NCI-H187 treated with DMSO at 0.1 percent for 48 hours (cell line): Measurements from ENCODE around the gene GADD45GIP1.
"Not testable (repeated sequence)": the region's sequence is repeated elsewhere in the genome, so short reads cannot be mapped to it uniquely, and the experiment has no call there.

Experiments
- DNase-seq: peaks from one replicate; lab custom pipeline; 2025; lab: John Stamatoyannopoulos, UW

The GADD45GIP1 gene

DNA sequence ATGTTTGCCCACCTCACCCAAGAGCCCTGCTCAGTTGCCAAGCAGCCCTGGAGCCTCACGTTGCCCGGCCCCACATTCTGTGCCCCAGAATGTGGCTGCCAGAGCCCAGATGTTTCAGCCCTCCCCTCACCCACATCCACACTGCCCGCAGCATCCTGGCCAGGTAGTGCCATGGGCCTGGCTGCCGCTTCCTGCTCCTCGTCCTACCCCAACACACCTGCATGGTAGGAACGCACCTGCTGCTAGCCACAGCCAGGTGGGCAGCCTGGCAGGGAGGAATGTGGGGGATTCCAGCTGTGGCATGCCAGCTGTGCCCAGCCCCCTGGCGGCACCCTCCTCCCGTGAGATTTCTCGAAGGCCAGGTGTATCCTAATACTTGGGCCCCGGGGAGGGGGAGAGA, 30.8 kb upstream of the GADD45GIP1 start:
- DNase-seq = no peak

- DNase-seq = no peak
Measured at GRCh38 chr19:12987190-12987589, 30.2 kb upstream of the GADD45GIP1 start.

DNA sequence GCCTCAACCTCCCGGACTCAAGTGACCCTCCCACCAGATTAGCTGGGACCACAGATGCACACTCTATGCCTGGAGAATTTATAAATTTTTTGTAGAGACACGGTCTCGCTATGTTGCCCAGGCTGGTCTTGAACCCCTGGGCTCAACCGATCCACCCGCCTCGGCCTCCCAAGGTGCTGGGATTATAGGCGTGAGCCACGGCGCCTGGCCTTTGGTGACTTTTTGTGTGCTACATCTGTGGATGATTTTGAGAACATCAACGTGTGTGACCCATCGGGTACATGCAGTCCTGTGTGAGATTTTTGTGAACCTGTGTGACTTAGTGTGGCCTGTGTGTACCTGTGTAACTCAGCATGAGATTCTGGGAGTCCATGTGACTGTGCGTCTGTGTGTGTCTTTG, 29.7 kb upstream of the GADD45GIP1 start:
- no peak for DNase-seq

DNA sequence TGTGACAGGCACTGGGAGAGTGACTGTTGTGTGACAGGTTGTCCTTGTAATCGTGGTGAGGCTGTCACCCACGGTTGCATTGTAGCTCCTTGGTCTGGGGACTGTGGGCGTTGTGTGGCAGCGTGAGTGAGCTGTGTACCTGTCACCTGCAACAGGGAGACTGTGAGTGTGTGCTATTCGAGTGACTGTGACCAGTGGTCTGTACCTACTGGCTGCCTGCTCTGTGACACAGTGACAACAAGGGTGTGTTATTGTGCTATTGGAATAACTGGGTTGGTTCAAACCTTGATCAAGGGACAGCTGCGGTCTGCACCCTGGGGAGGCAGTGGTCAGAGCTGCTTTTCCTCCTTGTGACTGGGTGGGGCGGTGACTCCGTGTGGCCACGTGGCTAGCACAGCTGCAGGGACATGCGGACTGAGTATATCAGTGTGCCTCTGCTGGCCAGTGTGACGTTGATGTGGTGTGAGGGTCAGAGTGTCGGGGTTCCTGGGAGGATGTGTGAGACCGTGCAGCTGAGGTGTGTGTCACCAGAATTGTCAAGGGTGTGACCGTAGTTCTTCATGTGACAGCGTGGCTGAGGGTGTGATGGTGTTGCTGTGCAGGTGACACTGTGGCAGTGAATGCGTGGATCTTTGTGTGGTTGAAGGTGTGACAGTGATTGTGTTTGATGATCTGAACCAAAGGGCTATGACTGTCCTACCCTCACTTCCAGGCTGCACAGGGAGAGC, 28.2 kb upstream of the GADD45GIP1 start:
- DNase-seq = no peak

DNA sequence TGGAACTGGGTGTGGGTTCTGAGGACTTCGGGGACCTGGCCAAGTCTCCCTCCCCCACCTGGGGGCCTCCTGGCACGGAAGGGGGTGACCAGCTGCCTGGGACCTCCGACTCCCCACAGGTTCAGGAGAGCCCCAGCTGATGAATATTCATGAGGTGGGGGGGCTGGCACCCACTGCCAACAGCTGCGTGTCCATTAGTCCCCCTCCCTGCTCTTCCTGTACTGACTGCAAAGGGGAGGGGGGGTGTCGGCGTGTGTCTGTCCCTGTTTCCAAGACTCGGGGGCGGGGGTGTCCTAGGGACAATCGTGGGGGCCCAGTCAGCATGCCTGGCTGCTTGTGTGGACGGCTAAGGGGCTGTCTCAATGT, 27.6 kb upstream of the GADD45GIP1 start:
- DNase-seq = no peak

DNA sequence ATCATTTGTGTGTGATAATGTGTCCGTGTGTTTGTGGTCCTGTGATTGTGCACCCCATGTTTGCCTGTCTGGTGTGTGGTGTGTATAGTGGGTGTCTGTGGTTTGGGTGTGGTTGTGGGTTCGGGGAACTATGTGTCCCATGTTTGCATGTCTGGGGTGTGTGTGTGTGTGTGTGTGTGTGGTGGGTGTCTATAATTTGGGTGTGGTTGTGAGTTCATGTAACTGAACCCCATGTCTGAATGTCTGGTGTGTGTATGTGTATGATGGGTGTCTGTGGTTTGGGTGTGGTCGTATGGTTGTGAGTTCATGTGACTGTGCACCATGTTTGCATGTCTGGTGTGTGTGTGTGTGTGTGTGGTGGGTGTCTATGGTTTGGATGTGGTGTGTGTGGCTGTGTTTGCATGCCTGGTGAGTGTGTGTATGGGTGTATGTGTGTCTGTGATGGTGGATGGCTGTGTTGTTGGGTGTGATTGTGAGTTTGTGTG, 27.2 kb upstream of the GADD45GIP1 start:
- DNase-seq = no peak

DNA sequence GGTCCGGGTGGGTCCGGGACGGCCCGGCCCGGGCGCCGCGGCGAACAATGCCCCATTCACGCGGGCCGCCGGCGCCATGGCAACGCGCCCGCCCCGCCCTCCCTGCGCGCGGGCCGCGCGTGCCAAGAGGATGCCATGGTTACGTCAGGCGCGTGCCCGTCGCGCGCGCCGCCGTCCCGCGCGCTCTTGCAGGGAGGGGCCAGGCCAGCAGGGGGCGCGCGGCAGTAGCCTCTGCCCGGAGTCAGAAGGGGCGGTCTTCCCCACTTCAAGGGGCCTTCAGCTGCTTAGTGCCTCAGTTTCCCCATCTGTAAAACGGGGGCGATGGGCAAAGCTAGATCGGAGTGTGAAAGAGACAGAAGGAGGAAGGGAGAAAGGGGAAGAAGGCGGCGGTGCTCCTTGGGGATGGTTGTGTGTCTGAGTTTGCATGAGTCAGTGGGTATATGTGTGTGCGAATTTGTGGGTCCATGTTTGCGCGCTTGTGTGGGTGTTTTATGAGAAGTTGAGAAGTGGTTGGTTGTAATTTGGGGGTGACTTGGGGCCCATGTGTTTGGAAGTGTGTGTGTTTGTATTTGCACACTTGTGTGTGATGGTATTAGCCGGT, 26.6 kb upstream of the GADD45GIP1 start:
- DNase-seq = no peak

DNA sequence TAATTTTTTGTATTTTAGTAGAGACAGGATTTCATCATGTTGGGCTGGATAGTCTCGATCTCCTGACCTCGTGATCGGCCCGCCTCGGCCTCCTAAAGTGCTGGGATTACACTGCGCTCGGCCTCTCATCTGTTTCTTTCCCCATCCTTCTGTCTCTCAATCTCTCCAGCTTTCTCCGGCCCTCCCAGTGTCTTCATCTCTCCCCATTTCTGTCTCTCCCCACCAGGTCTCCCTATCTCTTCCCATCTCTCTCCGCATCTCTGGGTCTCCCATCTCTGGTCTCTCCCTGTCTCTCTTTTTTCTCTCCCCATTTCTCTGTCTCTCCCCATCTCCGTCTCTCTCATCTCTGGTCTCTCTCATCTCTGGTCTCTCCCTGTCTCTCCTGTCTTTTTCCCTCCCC, 26.1 kb upstream of the GADD45GIP1 start:
- no peak for DNase-seq

DNA sequence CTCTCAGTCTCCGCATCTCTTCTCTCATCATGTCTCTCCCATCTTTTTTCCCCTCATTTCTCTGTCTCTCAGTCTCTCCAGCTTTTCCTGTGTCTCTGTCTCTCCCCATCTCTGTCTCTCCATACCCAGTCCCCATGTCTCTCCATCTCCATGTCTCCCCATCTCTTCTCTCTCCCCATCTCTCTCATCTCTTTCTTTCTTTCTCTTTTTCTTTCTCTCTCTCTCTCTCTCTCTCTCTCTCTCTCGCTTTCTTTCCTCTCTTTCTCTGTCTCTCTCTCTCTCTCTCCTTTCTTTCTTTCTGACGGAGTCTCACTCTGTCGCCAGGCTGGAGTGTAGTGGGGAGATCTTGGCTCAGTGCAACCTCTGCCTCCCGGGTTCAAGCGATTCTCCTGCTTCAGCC, 25.6 kb upstream of the GADD45GIP1 start:
- no peak for DNase-seq

DNA sequence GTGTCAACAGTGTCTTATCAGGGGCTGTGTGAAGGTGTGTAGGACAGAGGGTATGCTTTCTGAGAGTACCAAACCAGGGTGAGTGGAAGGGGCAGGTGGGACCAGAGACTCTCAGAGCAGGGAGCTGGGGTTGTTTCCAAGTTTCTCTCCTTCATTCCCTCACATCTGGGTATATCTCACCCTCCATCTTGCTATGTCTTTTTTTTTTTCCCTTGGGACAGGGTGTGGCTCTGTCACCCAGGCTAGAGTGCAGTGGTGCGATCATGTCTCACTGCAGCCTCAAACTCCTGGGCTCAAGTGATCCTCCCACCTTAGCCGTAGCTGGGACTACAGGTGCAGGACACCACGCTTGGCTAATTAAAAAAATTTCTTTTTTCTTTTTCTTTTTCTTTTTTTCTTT, 23.0 kb upstream of the GADD45GIP1 start:
- no peak for DNase-seq

DNA sequence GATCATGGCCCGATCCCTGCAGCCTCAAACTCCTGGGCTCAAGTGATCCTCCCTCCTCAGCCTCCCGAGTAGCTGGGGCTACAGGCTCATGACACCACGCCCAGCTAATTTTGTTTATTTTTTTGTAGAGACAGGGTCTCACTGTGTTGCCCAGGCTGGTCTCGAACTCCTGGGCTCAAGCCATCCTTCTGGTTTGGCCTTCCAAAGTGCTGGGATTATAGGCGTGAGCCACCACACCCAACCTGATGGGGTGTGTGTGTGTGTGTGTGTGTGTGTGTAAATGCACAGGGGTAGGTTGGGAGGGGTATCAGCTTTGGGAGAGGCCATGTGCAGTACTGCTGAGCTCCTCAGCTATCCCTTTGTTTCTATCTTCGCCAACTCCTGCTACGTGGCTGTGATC, 19.1 kb upstream of the GADD45GIP1 start:
- not testable (repeated sequence) for DNase-seq

DNA sequence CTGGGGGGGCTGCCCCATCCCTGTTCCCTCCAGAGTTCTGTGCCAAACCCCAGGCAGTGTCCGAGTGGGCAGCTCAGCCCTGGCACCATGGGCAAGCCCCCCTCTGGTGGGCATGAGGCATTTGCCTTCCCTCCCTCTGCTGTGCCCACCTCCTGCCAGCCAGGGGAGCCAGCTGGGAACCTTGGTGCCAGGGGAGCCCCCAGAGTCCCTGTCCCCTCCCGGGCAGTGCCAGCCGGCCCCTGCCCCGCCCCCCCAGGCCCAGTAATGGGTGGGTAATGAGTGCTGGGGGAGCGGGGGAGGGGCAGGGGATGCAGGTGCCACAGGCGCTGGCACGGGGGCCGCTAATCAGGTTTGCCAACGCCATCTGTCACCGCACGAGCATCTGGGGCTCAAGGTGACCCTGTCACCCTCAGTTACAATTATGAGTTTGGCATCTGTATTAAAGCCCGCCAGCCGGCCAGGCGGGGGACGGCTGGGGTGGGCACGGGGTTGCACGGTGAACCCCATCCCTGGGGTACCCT, 18.3 kb upstream of the GADD45GIP1 start:
- no peak for DNase-seq

- DNase-seq = no peak
Measured at GRCh38 chr19:12974301-12975220, 17.5 kb upstream of the GADD45GIP1 start.

DNA sequence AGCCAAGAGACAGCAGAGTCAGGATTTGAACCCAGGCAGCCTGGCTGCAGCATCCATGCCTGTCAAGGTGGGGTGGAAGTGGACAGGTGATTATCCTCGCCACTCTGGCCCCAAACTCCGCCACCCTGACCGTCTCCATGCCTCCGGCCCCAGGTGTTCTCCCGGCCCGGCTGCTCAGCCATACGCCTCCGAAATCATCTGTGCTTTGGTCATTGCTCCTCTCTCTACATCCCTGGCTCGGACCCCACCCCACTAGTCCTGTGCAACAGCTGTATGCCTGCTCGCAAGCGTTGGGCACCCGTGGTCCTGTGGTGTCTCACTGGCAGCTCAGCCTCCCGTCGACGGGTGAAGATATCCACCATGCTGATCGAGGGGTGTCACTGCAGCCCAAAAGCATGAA, 16.2 kb upstream of the GADD45GIP1 start:
- no peak for DNase-seq

- no peak for DNase-seq
Measured at GRCh38 chr19:12970070-12970820, 13.2 kb upstream of the GADD45GIP1 start.

DNA sequence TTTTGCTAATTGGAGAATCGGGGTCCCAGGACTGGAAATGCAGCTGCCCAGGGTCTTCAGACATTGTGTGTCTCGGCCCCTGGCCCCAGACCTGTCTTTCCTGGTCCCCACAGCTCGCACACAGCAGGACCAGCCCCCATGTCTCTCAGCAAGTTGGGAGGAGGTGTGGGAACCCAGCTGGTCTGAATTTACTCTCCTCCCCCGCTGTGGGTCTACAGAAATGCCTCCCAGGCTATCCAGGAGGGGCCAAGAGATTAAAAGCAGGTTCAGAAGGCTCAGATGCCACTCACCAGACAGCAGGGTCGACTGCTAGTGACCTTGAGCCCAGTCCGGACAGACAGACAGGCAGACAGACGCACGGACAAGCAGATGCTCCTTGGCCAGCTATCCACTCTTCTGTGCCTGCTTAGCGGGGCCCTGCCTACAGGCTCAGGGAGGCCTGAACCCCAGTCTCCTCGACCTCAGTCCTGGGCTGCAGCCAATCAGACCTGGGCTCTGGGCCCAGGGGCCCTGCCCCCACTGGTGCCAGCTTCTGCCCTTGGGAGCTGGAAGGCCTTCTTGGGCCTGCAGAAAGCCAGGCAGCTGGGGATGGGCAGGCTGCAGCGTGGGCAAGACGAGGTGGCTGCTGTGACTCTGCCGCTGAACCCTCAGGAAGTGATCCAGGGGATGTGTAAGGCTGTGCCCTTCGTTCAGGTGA, 12.4 kb upstream of the GADD45GIP1 start, which contains the start of gene DAND5:
Gene DAND5 (plus strand): TSS at position 285 of the 697 bp plus-strand sequence. CDS start 85 bp downstream, at position 370.
- no peak for DNase-seq

GRCh38 chr19:12967907-12968306, 10.9 kb upstream of the GADD45GIP1 start:
- DNase-seq = no peak

DNA sequence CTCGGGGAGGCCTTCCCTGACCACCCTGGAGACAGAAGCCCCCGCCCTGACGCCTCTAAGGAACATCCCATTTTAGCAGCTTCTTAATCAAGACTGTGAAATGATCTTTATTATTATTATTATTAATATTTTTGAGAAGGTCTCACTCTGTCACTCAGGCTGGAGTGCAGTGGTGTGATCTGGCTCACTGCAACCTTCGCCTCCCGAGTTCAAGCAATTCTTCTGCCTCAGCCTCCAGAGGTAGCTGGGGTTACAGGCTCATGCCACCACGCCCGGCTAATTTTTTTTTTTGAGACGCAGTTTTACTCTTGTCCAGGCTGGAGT, 8.8 kb upstream of the GADD45GIP1 start:
- DNase-seq = no peak

DNA sequence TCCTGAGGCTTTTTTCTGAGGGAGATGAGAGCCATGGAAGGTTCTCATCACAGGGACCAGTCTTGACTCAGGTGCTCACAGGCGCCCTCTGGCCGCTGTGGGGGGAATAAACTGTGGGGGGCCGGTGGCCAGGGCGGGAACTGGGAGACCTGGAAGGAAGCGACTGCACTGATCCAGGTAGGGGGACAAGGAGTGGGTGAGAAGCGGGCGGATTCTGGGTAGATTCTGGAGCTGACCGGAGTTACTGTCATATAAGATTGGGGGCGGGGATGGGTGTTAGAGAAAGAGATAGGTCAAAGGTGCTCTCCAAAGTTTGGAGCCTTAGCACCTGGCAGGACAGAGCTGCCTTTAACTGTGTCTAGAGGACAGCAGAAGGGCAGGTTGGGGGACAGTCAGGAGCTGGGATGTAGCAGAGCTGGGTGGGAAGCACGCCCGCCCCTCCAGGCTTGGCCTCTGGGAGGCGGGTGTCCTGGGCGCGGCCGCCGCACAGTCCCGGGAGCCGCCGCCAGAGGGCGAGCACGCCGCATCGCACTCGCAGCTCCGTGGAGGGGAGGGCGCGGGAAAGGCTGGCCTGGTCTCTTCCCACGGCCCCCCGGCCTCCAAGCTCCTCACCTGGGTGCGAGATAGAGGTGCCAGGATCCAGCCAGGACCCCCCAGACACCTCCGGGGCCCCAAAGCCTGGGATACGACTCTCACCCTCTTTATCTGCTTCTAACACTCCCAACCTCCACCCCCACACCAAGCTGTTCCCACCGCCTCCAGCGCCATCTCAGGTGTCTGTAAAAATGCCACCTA, 8.2 kb upstream of the GADD45GIP1 start:
- no peak for DNase-seq

GRCh38 chr19:12959481-12959880, 2.5 kb upstream of the GADD45GIP1 start:
- DNase-seq = no peak
